ENCODE measurements around the gene XPO6.

Gene XPO6

DNA sequence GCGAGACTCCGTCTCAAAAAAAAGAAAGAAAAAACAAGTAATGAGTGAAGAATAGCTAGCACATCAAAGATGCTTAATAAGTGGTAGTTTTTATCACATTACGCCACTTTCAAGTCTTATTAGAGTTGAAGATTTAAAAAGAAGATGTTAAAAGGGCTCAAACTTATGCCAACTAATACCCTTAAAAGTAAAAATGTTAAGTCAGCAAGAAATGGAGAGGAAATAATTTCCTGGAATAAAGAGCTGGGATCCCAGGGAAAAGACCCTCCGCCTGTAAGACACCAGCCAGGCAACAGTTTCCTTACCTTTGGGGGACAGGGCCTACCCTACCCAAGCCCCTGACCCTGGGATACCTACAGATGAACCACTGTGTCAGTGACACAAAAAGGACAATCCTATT lies 3.6 kb downstream of the XPO6 start:
- peaks cover 34% of the 10 kb centered on the region for H3K79me1 ChIP-seq (ENCODE audit: low read length)
- no peak overlapping the region for H4K8ac ChIP-seq (ENCODE audit: low read depth, low read length)
- no peak overlapping the region for H3K56ac ChIP-seq (ENCODE audit: low read length)
- H4K5ac ChIP-seq (ENCODE audit: low read length): no peak overlapping the region
- no peak overlapping the region for H3K4me2 ChIP-seq (ENCODE audit: low read length)
- no peak overlapping the region for H2AK5ac ChIP-seq (ENCODE audit: low read length)
- peaks cover 4% of the 10 kb centered on the region for H3K4me1 ChIP-seq (ENCODE audit: control insufficient read depth, low read depth, low read length)
- H3K4ac ChIP-seq (ENCODE audit: low read depth, low read length): no peak overlapping the region
- H2BK15ac ChIP-seq (replicated peaks; ENCODE audit: low read depth): no peak overlapping the region
- H3K9ac ChIP-seq (ENCODE audit: low read length): no peak overlapping the region
- no peak overlapping the region for H3K23ac ChIP-seq (ENCODE audit: low read length)
- H3K4me3 ChIP-seq (ENCODE audit: low read length): no peak overlapping the region
- no peak overlapping the region for H2BK5ac ChIP-seq (ENCODE audit: low read length)
- no CpG with 5 or more reads among the region's 4 CpGs for WGBS (ENCODE audit: extremely low coverage, insufficient coverage, low lambda C conversion rate)
- H3K18ac ChIP-seq (ENCODE audit: low read length): no peak overlapping the region
- peaks cover 56% of the 10 kb centered on the region for H3K79me2 ChIP-seq (ENCODE audit: control insufficient read depth, insufficient read depth, low read length)
- H2BK120ac ChIP-seq (ENCODE audit: low read depth, low read length): no peak overlapping the region
- H3K27me3 ChIP-seq (ENCODE audit: insufficient read depth, low read length, poor library complexity): no peaks in the 10 kb centered on the region
- no peak overlapping the region for H3K27ac ChIP-seq (ENCODE audit: low read depth, low read length)
- peaks cover 11% of the 10 kb centered on the region for H3K36me3 ChIP-seq (ENCODE audit: control insufficient read depth, insufficient read depth, low read length)
- no peak for DNase-seq

GRCh38 chr16:28207399-28207798 lies 4.4 kb downstream of the XPO6 start:
- Histone ChIP-seq H3K79me1 (ENCODE audit: low read length) (peaks cover 40% of the 10 kb centered on the region), H3K4me2 (ENCODE audit: low read length) (no peak overlapping the region), H3K36me3 (ENCODE audit: control insufficient read depth, insufficient read depth, low read length) (peaks cover 11% of the 10 kb centered on the region), H3K4me1 (ENCODE audit: control insufficient read depth, low read depth, low read length) (peaks cover 4% of the 10 kb centered on the region), H3K18ac (ENCODE audit: low read length) (no peak overlapping the region), H4K8ac (ENCODE audit: low read depth, low read length) (no peak overlapping the region), H2BK5ac (ENCODE audit: low read length) (no peak overlapping the region), H3K9ac (ENCODE audit: low read length) (no peak overlapping the region), H2BK120ac (ENCODE audit: low read depth, low read length) (no peak overlapping the region), H4K5ac (ENCODE audit: low read length) (no peak overlapping the region), H3K4me3 (ENCODE audit: low read length) (no peak overlapping the region), H3K56ac (ENCODE audit: low read length) (no peak overlapping the region), H3K27ac (ENCODE audit: low read depth, low read length) (no peak overlapping the region), H2AK5ac (ENCODE audit: low read length) (no peak overlapping the region), H3K23ac (ENCODE audit: low read length) (no peak overlapping the region), H3K27me3 (ENCODE audit: insufficient read depth, low read length, poor library complexity) (no peaks in the 10 kb centered on the region), H3K79me2 (ENCODE audit: control insufficient read depth, insufficient read depth, low read length) (peaks cover 64% of the 10 kb centered on the region), H3K4ac (ENCODE audit: low read depth, low read length) (no peak overlapping the region), H2BK15ac (replicated peaks; ENCODE audit: low read depth) (no peak overlapping the region)
- no peak for DNase-seq
- no CpG with 5 or more reads among the region's 2 CpGs for WGBS (ENCODE audit: extremely low coverage, insufficient coverage, low lambda C conversion rate)

DNA sequence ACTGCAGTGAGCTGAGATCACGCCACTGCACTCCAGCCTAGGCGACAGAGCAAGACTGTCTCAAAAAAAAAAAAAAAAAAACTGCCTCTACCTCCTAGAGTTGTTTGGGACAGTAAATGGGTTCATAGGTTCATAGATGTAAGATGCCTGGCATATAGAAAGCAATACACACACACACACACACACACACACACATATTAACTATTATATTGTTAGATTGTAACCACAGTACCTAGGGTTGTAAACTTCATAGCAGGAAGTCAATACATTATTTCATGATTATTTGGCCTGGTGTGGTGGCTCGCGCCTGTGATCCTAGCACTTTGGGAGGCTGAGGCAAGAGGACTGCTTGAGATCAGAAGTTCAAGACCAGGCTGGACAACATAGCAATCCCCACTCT lies 5.8 kb downstream of the XPO6 start:
- H3K79me2 ChIP-seq (ENCODE audit: control insufficient read depth, insufficient read depth, low read length): peaks cover 70% of the 10 kb centered on the region
- H3K4me1 ChIP-seq (ENCODE audit: control insufficient read depth, low read depth, low read length): peaks cover 4% of the 10 kb centered on the region
- no peak overlapping the region for H3K18ac ChIP-seq (ENCODE audit: low read length)
- H3K9ac ChIP-seq (ENCODE audit: low read length): no peak overlapping the region
- H2BK15ac ChIP-seq (replicated peaks; ENCODE audit: low read depth): no peak overlapping the region
- no peak overlapping the region for H3K4me3 ChIP-seq (ENCODE audit: low read length)
- H2BK5ac ChIP-seq (ENCODE audit: low read length): no peak overlapping the region
- no peak overlapping the region for H3K23ac ChIP-seq (ENCODE audit: low read length)
- no CpG with 5 or more reads among the region's 4 CpGs for WGBS (ENCODE audit: extremely low coverage, insufficient coverage, low lambda C conversion rate)
- no peak overlapping the region for H2BK120ac ChIP-seq (ENCODE audit: low read depth, low read length)
- H4K5ac ChIP-seq (ENCODE audit: low read length): no peak overlapping the region
- no peak overlapping the region for H2AK5ac ChIP-seq (ENCODE audit: low read length)
- H4K8ac ChIP-seq (ENCODE audit: low read depth, low read length): no peak overlapping the region
- no peaks in the 10 kb centered on the region for H3K27me3 ChIP-seq (ENCODE audit: insufficient read depth, low read length, poor library complexity)
- no peak overlapping the region for H3K4me2 ChIP-seq (ENCODE audit: low read length)
- H3K27ac ChIP-seq (ENCODE audit: low read depth, low read length): no peak overlapping the region
- H3K36me3 ChIP-seq (ENCODE audit: control insufficient read depth, insufficient read depth, low read length): peaks cover 14% of the 10 kb centered on the region
- peaks cover 46% of the 10 kb centered on the region for H3K79me1 ChIP-seq (ENCODE audit: low read length)
- no peak overlapping the region for H3K56ac ChIP-seq (ENCODE audit: low read length)
- H3K4ac ChIP-seq (ENCODE audit: low read depth, low read length): no peak overlapping the region
- no peak for DNase-seq

GRCh38 chr16:28205117-28205899 lies 6.5 kb downstream of the XPO6 start:
- no peak overlapping the region for H3K23ac ChIP-seq (ENCODE audit: low read length)
- no peak overlapping the region for H3K4me3 ChIP-seq (ENCODE audit: low read length)
- H3K36me3 ChIP-seq (ENCODE audit: control insufficient read depth, insufficient read depth, low read length): peaks cover 14% of the 10 kb centered on the region
- no peak overlapping the region for H2BK120ac ChIP-seq (ENCODE audit: low read depth, low read length)
- no peak overlapping the region for H2BK5ac ChIP-seq (ENCODE audit: low read length)
- peaks cover 47% of the 10 kb centered on the region for H3K79me1 ChIP-seq (ENCODE audit: low read length)
- no peaks in the 10 kb centered on the region for H3K27me3 ChIP-seq (ENCODE audit: insufficient read depth, low read length, poor library complexity)
- H3K9ac ChIP-seq (ENCODE audit: low read length): no peak overlapping the region
- no peak overlapping the region for H3K56ac ChIP-seq (ENCODE audit: low read length)
- H3K79me2 ChIP-seq (ENCODE audit: control insufficient read depth, insufficient read depth, low read length): peaks cover 68% of the 10 kb centered on the region
- H2AK5ac ChIP-seq (ENCODE audit: low read length): no peak overlapping the region
- no peak overlapping the region for H4K8ac ChIP-seq (ENCODE audit: low read depth, low read length)
- H4K5ac ChIP-seq (ENCODE audit: low read length): no peak overlapping the region
- WGBS (ENCODE audit: extremely low coverage, insufficient coverage, low lambda C conversion rate): no CpG with 5 or more reads among the region's 6 CpGs
- no peak overlapping the region for H3K27ac ChIP-seq (ENCODE audit: low read depth, low read length)
- no peak overlapping the region for H3K18ac ChIP-seq (ENCODE audit: low read length)
- no peak overlapping the region for H2BK15ac ChIP-seq (replicated peaks; ENCODE audit: low read depth)
- no peak overlapping the region for H3K4ac ChIP-seq (ENCODE audit: low read depth, low read length)
- H3K4me1 ChIP-seq (ENCODE audit: control insufficient read depth, low read depth, low read length): peaks cover 4% of the 10 kb centered on the region
- no peak overlapping the region for H3K4me2 ChIP-seq (ENCODE audit: low read length)
- no peak for DNase-seq

DNA sequence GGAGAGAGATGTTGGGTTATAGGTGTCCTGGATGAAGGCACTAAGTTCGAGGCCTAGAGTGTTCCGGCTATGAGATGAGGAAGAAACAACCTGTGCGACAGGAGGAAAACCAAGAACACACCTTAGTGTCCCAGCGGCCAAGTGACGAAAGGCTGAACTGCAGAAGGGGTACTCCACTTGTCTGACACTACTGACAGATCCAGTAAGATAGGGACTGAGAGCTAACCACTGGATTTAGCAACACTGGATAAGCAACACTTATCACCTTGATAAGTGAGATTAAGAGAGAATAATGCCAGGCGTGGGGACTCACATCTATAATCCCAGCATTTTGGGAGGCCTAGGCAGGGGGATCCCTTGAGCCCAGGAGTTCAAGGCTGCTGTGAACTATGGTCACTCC lies 7.1 kb downstream of the XPO6 start:
- no peak overlapping the region for H3K18ac ChIP-seq (ENCODE audit: low read length)
- H3K79me1 ChIP-seq (ENCODE audit: low read length): peaks cover 44% of the 10 kb centered on the region
- no peak overlapping the region for H3K56ac ChIP-seq (ENCODE audit: low read length)
- no CpG with 5 or more reads among the region's 6 CpGs for WGBS (ENCODE audit: extremely low coverage, insufficient coverage, low lambda C conversion rate)
- no peak overlapping the region for H2AK5ac ChIP-seq (ENCODE audit: low read length)
- H3K4ac ChIP-seq (ENCODE audit: low read depth, low read length): no peak overlapping the region
- no peak overlapping the region for H4K8ac ChIP-seq (ENCODE audit: low read depth, low read length)
- no peak overlapping the region for H3K27ac ChIP-seq (ENCODE audit: low read depth, low read length)
- H3K4me2 ChIP-seq (ENCODE audit: low read length): no peak overlapping the region
- H2BK15ac ChIP-seq (replicated peaks; ENCODE audit: low read depth): no peak overlapping the region
- DNase-seq: peak; percentile 81
- no peaks in the 10 kb centered on the region for H3K27me3 ChIP-seq (ENCODE audit: insufficient read depth, low read length, poor library complexity)
- no peak overlapping the region for H2BK120ac ChIP-seq (ENCODE audit: low read depth, low read length)
- H3K4me1 ChIP-seq (ENCODE audit: control insufficient read depth, low read depth, low read length): peaks cover 4% of the 10 kb centered on the region
- H2BK5ac ChIP-seq (ENCODE audit: low read length): no peak overlapping the region
- peaks cover 63% of the 10 kb centered on the region for H3K79me2 ChIP-seq (ENCODE audit: control insufficient read depth, insufficient read depth, low read length)
- no peak overlapping the region for H3K9ac ChIP-seq (ENCODE audit: low read length)
- no peak overlapping the region for H4K5ac ChIP-seq (ENCODE audit: low read length)
- no peak overlapping the region for H3K23ac ChIP-seq (ENCODE audit: low read length)
- H3K36me3 ChIP-seq (ENCODE audit: control insufficient read depth, insufficient read depth, low read length): peaks cover 14% of the 10 kb centered on the region
- H3K4me3 ChIP-seq (ENCODE audit: low read length): no peak overlapping the region

GRCh38 chr16:28204204-28204603 lies 7.6 kb downstream of the XPO6 start:
- no peak overlapping the region for H3K56ac ChIP-seq (ENCODE audit: low read length)
- no CpG with 5 or more reads among the region's 4 CpGs for WGBS (ENCODE audit: extremely low coverage, insufficient coverage, low lambda C conversion rate)
- H3K79me2 ChIP-seq (ENCODE audit: control insufficient read depth, insufficient read depth, low read length): peaks cover 63% of the 10 kb centered on the region
- DNase-seq: no peak
- H3K36me3 ChIP-seq (ENCODE audit: control insufficient read depth, insufficient read depth, low read length): peaks cover 14% of the 10 kb centered on the region
- no peak overlapping the region for H3K18ac ChIP-seq (ENCODE audit: low read length)
- H3K4me2 ChIP-seq (ENCODE audit: low read length): no peak overlapping the region
- H4K5ac ChIP-seq (ENCODE audit: low read length): no peak overlapping the region
- peaks cover 4% of the 10 kb centered on the region for H3K4me1 ChIP-seq (ENCODE audit: control insufficient read depth, low read depth, low read length)
- no peak overlapping the region for H2BK5ac ChIP-seq (ENCODE audit: low read length)
- H4K8ac ChIP-seq (ENCODE audit: low read depth, low read length): no peak overlapping the region
- H3K27me3 ChIP-seq (ENCODE audit: insufficient read depth, low read length, poor library complexity): no peaks in the 10 kb centered on the region
- H2BK120ac ChIP-seq (ENCODE audit: low read depth, low read length): no peak overlapping the region
- H3K4ac ChIP-seq (ENCODE audit: low read depth, low read length): no peak overlapping the region
- no peak overlapping the region for H3K27ac ChIP-seq (ENCODE audit: low read depth, low read length)
- no peak overlapping the region for H2BK15ac ChIP-seq (replicated peaks; ENCODE audit: low read depth)
- H3K4me3 ChIP-seq (ENCODE audit: low read length): no peak overlapping the region
- peaks cover 44% of the 10 kb centered on the region for H3K79me1 ChIP-seq (ENCODE audit: low read length)
- no peak overlapping the region for H3K9ac ChIP-seq (ENCODE audit: low read length)
- no peak overlapping the region for H2AK5ac ChIP-seq (ENCODE audit: low read length)
- H3K23ac ChIP-seq (ENCODE audit: low read length): no peak overlapping the region
